Retina (tissue), 1 donor: ENCODE data around the gene ATP6V1B1.

ENCODE experiments used
- DNase-seq: peaks from one replicate; pipeline ENCODE4 v3.0.0-alpha.2; 2016

The ATP6V1B1 gene

DNA sequence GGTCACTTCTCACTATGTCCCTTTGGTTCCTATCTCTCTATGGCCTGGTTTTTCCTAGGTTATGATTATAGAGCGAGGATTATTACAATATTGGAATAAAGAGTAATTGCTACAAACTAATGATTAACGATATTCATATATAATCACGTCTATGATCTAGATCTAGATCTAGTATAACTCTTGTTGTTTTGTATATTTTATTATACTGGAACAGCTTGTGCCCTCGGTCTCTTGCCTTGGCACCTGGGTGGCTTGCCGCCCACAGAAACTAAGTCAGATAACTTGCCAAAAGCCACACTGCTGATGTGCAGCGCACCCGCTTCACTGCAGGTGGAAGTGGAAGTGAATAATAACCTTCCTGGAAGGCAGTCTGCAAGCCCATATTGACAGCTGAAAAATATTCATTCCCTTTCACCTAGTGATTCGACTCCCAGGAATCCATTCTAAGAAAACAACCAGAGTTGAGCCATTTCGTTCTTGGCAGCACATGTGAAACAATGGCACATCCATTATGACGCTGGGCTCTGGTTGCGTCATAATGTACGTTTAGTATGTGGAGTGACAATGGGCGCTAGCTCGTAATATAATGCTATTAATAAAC, 42.0 kb downstream of the ATP6V1B1 start:
- peak; percentile 52 for DNase-seq

GRCh38 chr2:70978341-70979179, 42.9 kb downstream of the ATP6V1B1 start, which contains the start of gene ANKRD53:
Gene ANKRD53 (plus strand): TSS chr2:70978630. CDS start chr2:70978646, 16 bp downstream.
- peak; percentile 84 for DNase-seq

DNA sequence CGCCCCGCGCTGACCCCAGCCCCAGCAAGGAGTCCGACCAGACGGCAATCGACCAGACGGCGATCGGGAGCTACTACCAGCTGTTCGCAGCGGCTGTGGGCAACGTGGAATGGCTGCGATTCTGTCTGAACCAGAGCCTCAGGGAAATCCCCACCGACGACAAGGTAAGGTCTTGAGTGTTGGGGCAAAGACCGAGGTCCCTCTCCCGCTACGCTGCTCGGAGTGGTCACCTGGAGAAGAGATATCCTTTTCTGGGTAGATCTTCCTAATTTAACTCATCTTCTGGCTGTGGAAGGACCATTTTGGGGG, 43.4 kb downstream of the ATP6V1B1 start:
- DNase-seq, result no peak

DNA sequence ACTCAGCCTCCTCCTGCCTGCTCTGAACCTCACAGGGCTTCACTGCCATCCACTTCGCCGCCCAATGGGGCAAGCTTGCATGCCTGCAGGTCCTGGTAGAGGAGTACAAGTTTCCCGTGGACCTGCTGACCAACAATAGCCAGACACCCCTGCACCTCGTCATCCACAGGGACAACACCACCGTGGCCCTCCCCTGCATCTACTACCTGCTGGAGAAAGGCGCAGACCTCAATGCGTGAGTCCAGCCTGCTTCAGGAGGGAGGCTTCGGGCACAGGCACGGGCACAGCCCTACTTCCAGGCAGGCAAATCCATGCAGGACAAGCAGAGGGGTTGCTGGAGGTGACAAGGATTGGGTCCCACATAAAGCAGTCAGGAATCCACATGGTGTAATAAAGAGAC, 43.9 kb downstream of the ATP6V1B1 start:
- no peak for DNase-seq

- no peak for DNase-seq
Observed at GRCh38 chr2:70981421-70981820, 45.7 kb downstream of the ATP6V1B1 start.

- no peak for DNase-seq
Observed at GRCh38 chr2:70981866-70982810, 46.4 kb downstream of the ATP6V1B1 start.

GRCh38 chr2:70982971-70983370, 47.3 kb downstream of the ATP6V1B1 start:
- no peak for DNase-seq

DNA sequence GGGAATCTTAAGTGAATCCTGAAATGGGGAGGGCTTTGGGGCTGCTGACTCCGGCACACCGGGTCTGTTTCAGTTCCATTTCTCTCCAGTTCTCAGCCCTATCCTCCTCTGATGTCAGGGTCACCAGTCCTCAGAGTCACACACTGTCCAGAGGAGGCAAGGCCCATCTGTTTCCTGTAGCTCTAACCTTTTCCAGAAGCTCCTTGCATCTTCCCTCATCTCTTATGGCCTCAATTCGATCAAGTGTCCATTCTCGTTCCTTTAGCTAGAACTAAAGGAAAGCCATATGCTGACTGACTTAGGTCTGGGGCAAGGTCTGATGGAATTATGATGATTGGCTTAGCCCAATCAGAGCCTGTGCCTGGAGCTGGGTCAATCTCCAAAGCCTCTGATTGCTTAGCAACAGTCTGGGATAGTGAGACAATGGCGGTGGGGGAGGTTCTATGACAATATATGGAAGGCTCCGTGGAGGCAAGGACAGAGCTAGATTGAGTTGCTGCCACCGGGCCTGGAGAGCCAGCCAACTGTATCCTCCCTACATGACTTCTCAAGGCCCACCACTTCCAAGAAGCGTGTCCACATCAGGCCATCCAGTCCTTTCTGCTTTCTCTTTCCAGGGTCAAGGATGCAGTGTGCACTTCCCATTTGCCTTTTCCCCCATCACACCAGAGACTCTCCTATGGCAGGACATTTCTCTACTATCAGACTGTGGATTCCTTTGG, 48.0 kb downstream of the ATP6V1B1 start:
- DNase-seq, result no peak

DNA sequence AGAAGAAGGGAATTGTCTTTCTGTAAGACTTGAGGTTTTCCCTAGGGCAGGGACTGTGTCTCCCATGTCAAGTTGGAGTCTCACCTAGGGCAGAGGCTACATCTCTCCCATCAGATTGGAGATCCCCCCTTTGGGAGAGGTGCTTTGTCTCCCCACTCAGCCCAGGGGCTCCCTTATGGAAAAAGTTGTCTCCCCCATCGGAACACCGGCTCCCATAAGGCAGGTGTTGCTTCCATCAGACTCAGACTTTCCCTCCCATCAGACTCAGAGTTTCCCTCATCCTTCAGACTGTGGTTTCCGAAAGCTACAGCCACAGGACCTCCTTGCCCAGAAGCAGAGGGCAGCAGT, 48.5 kb downstream of the ATP6V1B1 start:
- no peak for DNase-seq

DNA sequence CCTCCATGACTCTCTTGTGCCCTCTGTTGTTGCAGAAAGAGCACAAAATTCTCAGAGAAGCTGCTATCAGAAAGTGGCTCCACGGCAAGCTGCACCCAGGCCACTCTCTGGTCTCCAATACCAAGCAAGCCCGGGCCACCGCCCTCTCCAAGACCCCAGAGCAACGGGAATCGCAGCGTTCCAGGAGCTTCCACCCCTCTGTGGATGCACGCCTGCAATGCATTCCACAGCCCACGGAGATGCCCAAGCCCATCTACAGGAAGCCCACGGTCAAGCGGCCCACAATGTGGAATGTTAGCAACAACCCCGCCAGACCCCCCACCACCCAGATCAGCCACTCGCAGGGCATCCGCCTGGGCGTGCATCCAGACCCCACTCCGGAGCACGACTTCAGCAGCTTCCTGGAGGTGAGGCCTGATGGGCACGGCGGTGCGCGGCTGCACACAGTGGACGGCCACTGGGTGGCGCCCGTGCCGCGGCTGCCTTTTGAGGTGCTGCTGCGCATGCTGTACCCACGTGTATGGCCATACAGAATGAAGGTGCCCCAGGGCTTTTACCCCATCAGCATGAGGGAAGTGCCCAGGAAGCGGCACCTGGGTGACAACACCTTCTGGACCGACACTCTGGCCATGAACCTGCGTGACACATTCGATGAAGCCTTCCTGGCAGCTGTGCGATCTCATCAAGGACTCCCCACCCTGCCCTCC, 49.0 kb downstream of the ATP6V1B1 start:
- peak; percentile 82 for DNase-seq

GRCh38 chr2:70985283-70985688, 49.6 kb downstream of the ATP6V1B1 start:
- no peak for DNase-seq

GRCh38 chr2:70985956-70986355, 50.3 kb downstream of the ATP6V1B1 start:
- DNase-seq, result no peak

- no peak for DNase-seq
Observed at GRCh38 chr2:70986499-70987189, 50.9 kb downstream of the ATP6V1B1 start.

DNA sequence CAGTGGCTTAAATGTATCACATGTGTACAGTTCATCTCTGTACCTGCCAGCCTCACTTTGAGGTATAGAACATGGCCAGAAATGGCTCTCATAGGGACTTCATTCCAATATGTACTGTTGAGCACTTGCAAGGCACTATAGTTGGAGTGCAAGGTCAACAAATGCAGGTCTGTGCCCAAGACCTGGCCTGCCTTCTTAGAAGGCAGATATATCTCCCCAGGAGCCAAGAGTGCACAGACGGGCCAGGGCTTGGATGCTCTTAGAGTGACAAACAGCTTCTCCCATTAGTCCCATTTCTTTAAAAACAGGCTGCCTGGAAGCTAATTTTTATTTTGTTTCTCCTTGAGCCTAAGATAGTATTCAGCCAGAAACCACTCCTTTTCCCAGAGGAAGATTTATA, 51.7 kb downstream of the ATP6V1B1 start:
- no peak for DNase-seq

DNA sequence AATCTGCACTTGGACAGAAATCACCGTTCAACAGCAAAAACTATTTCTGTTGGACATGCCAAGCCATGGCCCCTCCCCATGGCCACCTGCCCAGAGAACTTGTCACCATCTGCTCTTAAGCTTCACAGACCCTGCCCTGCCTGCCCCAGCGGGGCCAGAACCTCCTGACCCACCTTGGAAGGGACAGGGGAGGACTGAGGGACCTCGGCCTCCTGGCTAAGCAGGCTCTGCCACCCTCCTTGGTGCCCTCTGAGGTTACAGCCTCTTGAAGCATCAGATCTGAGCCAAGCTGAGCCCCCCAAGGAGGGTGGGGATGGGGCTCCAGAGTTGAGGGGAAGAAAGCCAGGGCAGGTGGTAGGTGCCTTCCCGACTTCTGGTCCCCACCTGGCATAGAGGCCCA, 52.5 kb downstream of the ATP6V1B1 start:
- no peak for DNase-seq

- no peak for DNase-seq
Observed at GRCh38 chr2:70988726-70989648, 53.3 kb downstream of the ATP6V1B1 start.

DNA sequence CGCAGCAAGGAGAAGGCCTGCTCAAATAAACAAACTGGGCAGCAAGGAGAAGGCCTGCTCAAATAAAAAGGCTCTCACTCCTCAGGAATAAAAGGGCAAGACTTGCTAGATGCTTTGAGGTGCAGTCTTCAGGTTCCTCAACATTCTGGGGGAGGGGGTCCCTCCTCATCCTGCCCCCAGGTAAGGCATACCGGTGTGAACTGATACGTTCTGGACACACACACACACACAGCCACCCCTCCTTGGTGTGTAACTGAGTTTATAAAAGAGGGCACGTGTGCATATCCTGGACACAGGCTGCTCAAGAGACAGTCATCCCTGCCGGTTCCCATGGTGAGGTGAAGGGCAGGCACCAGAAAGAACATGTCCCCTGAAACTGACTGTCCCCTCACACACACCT, 54.5 kb downstream of the ATP6V1B1 start:
- no peak for DNase-seq

DNA sequence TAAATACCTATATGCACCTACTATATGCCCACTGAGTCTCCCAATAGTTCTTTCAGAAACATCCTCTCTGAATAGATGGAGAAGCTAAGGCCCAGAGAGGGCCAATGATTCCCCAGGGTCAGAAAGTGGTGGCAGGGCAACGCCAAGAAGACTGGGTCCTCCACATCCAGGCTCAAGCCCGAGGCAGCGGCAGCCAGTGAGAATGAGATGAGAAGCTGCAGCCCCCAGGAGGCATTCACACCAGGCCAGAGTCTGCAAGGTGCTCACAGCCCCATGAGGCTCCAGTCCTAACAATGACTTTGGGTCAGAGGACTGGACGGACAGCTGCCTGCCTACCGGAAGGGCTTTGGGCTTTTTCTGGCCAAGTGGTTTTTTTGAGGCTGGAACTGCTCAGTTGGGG, 55.4 kb downstream of the ATP6V1B1 start:
- no peak for DNase-seq

- no peak for DNase-seq
Observed at GRCh38 chr2:70991742-70992141, 56.0 kb downstream of the ATP6V1B1 start.
